ENCODE data around the gene OR2K2.
"Not testable (repeated sequence)": the region's sequence is repeated elsewhere in the genome, so short reads cannot be mapped to it uniquely, and the experiment has no call there.

OR2K2 gene

GRCh38 chr9:111330124-111330523 is at the start of gene OR2K2:
TSS of gene OR2K2 (minus strand) at chr9:111330224. CDS start at chr9:111328433, 1,791 bp downstream.
- DNase-seq: no peak

DNA sequence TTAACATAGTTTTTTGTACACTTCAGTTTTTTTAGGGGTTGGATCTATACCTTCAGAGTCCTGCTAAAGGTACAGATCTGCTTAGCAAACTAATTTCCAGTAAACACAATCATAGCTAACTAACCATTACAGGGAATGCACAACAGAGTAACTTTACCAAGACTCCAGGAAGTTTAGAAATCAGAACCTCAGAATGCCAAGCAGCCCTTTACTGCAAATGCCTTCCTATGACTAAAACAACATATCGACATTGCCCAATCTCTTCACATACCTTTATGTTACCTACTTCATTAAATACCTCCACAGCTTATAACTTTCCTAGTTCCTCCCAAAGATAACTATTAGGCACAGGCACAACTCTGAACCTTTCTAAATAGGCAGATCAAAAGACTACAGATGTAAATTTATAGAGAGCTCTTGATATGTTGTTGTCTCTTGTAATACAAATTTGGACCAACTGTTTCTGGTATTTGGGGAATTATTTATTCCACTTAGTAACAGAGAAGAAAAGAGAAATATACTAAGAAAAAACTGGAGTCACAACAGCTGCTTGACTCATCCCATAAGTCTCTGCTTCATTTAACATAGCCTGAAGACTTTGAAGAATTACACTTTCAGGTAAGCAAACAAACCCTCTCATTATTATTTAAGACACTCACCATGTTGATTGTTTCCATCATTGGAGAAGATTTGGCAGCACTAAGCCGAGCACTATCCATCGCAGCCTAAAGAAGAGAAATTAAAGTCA is 46.0 kb upstream of the OR2K2 start:
- no peak for DNase-seq

DNA sequence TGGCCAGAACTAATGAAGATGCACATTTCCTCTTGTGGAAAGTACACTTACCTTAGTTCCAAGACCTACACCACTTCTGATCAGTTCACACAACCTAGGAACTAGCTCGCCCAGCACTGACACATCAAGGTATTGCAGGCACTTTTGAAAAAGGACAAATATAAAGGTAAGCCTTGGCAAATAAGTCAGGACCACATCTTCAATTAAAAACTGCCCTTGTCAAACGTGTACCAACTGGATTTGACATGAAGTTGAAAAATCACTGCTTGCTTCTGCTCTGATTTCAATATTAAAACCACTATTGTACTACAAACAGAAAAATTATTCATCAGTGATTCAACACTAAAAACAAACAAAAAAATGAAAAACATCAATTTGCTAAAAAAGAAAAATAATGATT is 45.0 kb upstream of the OR2K2 start:
- no peak for DNase-seq

GRCh38 chr9:111372297-111372696 is 42.3 kb upstream of the OR2K2 start:
- no peak for DNase-seq

DNA sequence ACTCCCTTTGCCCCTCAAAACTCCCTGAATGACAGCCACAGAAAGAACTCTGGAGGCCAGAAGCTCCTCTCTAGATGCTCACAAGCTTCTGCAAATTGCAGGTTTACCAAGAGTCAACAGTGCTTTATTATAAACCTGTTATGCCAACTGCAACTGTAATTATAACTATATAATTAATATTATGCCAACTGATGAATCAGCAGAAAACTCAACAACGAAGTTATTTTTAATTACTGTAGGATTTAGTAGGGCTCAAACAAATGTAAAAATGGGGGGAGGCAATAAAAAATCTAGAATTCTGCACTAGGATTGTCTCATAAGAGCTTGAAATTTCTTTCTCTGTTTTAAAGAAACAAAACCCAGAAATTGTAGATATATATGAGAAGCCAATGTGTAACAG is 37.0 kb upstream of the OR2K2 start:
- DNase-seq: no peak

DNA sequence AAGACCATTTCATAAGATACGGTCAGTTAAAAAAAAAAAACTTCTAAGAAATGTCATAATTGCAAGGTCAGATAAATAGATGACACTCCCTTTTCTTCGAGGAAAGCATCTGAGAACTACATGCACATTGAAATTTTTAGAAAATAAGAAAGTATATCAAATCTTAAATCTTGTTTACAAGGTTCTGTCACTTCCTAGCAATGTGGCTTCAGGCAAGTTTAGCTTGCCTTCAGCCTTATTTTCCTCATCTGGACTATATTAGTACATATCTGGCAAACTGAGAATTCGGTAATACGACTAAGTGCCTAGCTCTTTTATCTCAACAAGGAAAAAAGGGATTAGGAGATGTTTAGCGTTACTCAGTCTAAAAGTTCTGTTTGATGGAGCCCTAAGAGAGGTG is 32.5 kb upstream of the OR2K2 start:
- DNase-seq: no peak

DNA sequence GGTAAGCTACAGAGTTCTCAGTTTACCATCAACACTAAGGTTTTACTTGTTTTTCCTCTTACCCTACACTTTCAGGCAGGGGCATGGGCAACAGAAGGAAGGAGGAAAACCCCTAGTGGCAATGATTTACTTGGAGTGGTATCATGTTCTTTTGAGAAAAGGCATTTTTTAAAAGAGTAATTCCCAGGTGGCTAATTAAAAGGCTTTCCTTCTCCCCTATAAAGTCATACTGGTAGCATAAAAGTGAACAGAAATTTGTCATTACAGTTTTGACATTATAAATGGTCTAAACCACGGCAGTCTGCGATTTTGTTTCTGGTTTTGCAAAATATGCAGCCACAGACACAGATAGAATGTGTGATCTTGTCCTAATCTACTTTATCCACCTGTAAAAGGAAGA is 30.9 kb upstream of the OR2K2 start:
- no peak for DNase-seq

DNA sequence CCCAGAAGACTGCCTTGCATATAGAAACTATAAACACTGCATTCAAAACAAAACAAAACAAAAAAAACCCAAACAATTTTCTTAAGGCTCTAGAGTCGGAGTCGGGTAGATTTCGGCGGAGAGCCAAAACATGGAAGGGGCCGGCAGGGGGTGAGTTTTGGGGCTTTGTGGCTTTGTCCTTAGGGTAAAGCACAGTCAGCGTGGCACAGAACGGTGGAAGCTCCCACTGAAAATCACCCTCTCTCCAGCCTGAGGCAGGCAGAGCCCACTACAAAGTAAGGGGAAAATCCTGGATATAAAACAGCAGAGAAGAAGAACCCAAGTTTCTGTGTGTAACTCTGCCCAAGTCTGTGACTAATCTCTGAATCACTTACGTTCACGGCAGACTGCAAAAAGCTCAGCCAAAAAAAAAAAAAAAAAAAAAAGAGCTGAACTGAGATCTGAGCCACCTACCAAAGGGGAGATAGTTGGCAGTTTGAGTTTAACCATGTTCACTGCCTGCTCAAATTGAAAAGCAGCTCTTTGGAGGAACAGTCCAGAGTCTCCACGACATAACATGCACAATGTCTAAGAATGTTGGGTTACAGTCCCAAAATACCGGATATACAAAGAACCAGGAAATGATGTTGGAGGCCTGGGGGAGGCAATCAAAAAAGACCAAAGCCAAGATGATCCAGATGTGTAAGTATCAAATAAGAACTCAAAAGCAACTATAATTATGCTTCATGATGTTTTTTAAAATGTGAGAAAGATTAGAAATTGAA is 26.6 kb upstream of the OR2K2 start:
- no peak for DNase-seq

GRCh38 chr9:111352545-111352944 is 22.5 kb upstream of the OR2K2 start:
- DNase-seq: no peak

- no peak for DNase-seq
Measured at GRCh38 chr9:111350556-111350955, 20.5 kb upstream of the OR2K2 start.

DNA sequence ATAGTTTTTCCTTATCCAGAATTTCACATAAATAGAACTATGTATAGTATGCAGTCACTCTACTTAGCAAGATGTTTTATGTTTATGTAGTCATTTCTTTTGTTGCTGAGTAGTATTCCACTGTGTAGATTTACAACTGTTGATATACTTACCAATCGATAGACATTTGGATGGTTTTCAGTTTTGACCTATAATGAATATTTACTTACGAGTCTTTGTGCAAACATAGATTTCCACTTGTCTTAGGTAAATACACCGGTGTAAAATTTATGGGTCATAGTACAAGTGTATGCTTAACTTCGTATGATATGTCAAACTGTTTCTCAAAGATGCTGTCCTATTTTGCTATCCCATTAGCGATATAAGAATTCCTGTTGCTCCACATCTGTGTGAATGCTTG is 19.7 kb upstream of the OR2K2 start:
- no peak for DNase-seq

GRCh38 chr9:111348821-111349271 is 18.8 kb upstream of the OR2K2 start:
- no peak for DNase-seq

GRCh38 chr9:111334318-111334863 is 4.4 kb upstream of the OR2K2 start:
- not testable (repeated sequence) for DNase-seq

GRCh38 chr9:111320631-111321030 is 9.4 kb downstream of the OR2K2 start:
- DNase-seq: no peak

DNA sequence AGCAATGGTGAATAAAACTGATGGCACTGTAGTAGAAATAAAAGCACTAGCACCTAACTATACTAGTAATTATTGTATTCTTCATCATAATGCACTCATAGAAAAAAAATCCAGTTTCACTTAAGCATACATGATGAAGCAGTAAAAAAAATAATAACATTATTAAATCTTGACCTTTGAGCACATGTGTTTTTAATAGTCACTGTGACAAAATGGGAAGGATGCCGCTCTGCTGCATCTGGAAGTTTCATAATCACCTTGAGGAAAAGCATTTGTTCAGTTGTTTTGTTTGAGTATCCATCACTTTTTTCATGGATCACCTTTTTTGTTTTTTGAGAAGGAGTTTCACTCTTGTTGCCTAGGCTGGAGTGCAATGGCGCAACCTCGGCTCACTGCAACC is 13.2 kb downstream of the OR2K2 start:
- no peak for DNase-seq

DNA sequence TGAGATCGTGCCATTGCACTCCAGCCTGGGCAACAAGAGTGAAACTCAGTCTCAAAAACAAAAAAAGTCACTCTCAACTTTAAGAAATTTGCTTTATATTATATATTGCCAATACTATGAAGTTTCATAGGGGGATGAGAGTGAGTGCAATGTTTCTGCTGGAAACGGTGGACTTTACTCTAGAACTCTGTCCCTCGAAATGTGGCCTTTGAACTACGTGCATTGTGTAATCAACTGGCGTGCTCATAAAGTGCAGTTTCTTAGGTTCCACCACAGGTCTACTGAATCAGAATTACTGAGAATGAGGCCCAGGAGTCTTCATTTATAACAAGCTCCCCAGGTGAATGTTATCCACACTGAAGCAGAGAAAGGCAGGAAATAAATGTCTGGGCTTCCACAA is 24.1 kb downstream of the OR2K2 start:
- no peak for DNase-seq

- not testable (repeated sequence) for DNase-seq
Measured at GRCh38 chr9:111304000-111304399, 26.0 kb downstream of the OR2K2 start.

DNA sequence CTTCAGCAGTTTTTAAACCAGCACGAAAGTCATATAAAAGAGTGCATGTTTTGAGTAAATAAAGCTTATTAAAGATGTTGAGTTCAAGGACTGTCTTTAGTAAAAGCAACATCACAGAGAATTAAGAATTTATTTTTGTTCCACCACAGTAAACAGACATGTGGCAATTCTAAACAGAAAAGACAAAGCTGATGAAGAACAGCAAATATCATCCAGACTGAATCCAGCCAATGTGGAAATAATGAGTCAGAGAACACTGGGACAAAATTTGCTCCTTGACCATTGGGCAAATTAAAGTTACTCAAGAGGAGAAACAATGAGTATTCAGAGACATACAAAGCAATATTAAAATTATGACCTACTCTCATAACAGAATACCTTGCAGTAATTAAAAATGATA is 28.8 kb downstream of the OR2K2 start:
- no peak for DNase-seq

DNA sequence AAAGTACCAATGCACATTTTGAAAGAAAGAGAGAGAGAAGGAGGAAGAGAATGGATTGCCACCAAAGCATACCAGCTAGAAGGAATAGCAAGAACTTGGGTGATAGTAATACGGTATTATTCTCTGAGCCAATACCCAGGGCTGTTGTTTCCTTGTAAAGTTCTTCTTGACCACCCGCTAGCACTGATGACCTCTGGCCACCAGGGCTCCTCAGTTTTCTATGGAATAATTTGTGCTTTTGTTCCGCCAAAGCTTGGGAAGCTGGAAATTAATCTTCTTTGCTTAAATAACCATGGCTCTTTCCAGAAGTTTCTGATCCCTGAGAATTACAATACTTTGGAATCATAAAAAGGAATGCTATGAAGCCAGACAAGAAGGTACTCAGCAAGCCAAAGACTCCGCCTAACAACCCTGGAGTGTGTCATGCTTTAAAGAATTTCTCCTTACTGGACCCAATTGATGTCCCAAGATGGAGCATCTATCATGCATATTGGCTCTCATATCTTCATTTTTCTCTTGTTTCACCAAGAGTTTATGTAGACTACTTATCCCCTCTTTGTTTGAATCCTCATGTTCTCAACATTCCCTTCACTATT is 29.8 kb downstream of the OR2K2 start:
- no peak for DNase-seq

DNA sequence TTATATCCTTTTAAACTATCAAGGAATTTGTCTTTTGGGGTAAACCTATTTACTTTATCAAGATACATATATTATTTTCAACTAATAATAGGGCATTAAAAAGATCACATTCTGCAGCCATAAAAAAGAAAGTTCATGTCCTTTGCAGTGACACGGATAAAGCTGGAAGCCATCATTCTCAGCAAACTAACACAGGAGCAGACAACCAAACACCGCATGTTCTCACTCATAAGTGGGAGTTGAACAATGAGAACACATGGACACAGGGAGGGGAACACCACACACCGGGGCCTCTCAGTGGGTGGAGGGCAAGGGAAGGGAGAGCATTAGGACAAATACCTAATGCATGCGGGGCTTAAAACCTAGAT is 30.4 kb downstream of the OR2K2 start:
- DNase-seq: not testable (repeated sequence)

- peak in 1 of 2 experiments; percentile 29 for DNase-seq
Measured at GRCh38 chr9:111298731-111299598, 31.1 kb downstream of the OR2K2 start.

DNA sequence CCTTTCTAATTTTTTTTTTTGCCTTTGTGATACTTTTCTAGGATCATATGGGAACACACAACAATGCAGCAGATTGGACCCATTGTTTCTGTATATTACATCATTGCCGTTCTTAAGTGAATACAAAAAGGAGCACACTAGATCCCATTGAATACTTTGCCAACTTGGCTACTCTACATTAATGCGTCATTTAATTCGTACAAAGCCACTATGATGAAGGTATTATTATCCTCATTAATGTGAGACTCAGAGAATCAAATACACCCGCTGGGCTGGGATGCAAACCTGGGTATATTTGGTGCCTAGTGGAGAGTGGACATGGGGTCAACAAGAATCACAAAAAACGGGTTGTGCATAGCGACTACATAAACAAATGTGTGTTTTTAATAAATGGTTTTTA is 31.9 kb downstream of the OR2K2 start:
- no peak for DNase-seq

Measured in NCI-H2081 (cell line).